Brain microvascular endothelial cell (primary cell): ENCODE data around the gene C11orf52.
A peak's percentile ranks its signal among the peaks of the same experiment; 100 is the strongest.

Experiments
- DNase-seq: peaks from one replicate; pipeline ENCODE4 v3.0.0-alpha.2; 2020
- H3K27ac ChIP-seq: fragments of 250-450 bp; sonication (Bioruptor Pico); 2 replicates; pipeline ENCODE4 v1.5.1; 2020; ENCODE audit warnings: mild to moderate bottlenecking, moderate library complexity
- H3K27me3 ChIP-seq: fragments of 250-450 bp; sonication (Bioruptor Pico); replicated peaks from 2 replicates; pipeline ENCODE4 v1.5.1; 2020; ENCODE audit warnings: mild to moderate bottlenecking
- H3K36me3 ChIP-seq: fragments of 250-450 bp; sonication (Bioruptor Pico); replicated peaks from 2 replicates; pipeline ENCODE4 v1.5.1; 2020; ENCODE audit warnings: mild to moderate bottlenecking
- H3K4me3 ChIP-seq: 2 replicates; pipeline ENCODE4 v1.5.1; 2011; ENCODE audit warnings: low read depth, mild to moderate bottlenecking, control low read depth, low read length, moderate library complexity
- in situ Hi-C: cut with HindIII; loops from 2 replicates; pipeline ENCODE4 v1.10.0; 2017; ENCODE audit warnings: low sequenced_read_pairs, low pct_ligation_motif_present
- TF ChIP-seq, protein P1 (sequence below): IDR thresholded peaks from 2 replicates; pipeline ENCODE4 v1.5.1; 2011; ENCODE audit warnings: low read depth, mild to moderate bottlenecking, moderate library complexity, low read length, control low read depth, inconsistent platforms; ENCODE audit errors: missing control alignments

The C11orf52 gene

DNA sequence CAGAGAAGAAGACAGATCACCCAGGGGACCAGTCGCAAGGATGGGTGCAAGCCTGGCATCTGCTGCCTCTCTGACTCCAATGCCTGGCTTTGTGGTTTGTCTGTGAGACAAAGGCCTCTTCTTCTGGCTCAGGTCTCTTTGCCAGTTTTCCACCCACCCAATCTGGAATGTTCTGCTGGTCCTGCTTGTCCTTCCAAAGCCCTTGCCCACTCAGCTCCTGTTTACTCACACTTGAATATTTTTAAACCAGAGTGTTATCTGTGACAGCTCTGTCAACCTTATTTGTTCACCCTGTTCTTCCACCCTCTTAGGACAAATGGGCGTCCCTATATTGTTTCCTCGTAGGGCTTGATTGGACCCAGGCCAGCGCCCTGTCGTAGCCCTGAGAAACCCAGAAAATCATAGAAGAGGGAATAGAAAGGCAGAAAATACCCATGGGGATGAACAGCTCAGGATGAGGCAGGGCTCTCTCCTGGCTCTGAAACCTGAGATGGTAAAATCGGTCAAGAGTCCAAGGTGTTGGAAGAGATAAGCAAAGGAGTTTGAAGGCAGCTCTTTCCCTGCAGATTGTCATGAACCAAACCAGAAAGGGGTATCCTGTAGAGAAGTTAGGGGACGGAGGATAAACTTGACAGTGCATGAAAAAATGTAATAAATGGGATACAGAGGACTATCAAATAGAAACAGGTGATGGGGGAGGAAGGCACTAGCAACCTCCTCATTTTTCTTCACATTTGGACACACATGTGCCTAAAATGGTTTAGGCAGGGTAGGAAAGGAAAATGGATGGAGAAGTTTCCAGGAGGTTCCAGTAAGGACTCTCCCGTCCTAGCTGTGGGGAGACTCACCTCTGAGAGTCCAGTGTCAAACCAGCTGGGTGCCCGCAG, 7.8 kb upstream of the C11orf52 start:
- in situ Hi-C loops: no loop called here
- TF ChIP-seq, protein P1, sequence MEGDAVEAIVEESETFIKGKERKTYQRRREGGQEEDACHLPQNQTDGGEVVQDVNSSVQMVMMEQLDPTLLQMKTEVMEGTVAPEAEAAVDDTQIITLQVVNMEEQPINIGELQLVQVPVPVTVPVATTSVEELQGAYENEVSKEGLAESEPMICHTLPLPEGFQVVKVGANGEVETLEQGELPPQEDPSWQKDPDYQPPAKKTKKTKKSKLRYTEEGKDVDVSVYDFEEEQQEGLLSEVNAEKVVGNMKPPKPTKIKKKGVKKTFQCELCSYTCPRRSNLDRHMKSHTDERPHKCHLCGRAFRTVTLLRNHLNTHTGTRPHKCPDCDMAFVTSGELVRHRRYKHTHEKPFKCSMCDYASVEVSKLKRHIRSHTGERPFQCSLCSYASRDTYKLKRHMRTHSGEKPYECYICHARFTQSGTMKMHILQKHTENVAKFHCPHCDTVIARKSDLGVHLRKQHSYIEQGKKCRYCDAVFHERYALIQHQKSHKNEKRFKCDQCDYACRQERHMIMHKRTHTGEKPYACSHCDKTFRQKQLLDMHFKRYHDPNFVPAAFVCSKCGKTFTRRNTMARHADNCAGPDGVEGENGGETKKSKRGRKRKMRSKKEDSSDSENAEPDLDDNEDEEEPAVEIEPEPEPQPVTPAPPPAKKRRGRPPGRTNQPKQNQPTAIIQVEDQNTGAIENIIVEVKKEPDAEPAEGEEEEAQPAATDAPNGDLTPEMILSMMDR: no peak
- H3K27me3 ChIP-seq: peaks cover 3% of the 10 kb centered on the region
- DNase-seq: no peak
- no peaks in the 10 kb centered on the region for H3K36me3 ChIP-seq
- no peak overlapping the region for H3K4me3 ChIP-seq
- H3K27ac ChIP-seq: no peak overlapping the region

DNA sequence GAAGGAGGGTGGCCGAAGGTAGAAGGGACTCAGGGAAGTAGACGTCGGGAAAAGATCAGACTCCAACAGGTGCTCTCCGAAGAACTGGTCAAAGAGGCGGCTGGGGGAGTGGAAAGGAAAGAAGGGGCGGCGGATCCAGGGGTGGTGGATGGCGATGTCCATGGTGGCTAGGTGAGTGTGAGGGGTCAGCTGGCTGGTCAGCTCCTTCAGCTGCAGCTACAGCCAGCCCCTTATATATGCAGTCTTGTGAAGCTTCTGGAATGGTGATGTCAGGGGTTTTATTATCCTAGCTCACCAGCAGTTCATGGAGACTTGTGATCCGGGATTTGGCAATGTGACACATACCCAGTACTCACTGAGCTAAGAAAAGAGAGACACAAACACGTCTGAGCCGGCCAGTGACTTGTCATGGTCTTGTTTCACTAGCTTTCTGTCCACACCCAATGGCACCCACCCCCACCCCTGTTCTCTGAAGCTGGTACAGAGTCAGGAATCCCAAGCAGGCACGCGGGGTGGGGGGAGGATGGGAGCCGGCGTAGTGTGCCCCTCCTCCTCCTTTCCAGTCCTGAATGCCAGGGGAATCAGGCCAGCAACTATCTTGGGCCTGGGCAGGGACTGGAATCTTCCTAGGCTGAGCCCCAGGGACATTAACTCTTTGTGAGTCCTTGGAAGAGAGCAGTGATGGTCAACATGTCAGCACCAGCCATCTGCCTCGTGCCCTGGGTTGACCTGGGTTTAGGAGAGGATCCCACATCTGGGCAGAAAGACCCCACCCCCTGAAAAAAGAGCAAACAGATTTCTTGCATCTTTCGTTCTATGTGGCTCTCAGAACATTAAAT, 6.9 kb upstream of the C11orf52 start, which contains the start of gene CRYAB:
CRYAB (minus strand) TSS at position 208 of the 839 bp plus-strand sequence; CDS start at position 162, 46 bp downstream.
- in situ Hi-C loops: no loop called here
- peak; percentile 71 for DNase-seq
- peak within 1 kb of the TSS; percentile 24 for H3K4me3 ChIP-seq

DNA sequence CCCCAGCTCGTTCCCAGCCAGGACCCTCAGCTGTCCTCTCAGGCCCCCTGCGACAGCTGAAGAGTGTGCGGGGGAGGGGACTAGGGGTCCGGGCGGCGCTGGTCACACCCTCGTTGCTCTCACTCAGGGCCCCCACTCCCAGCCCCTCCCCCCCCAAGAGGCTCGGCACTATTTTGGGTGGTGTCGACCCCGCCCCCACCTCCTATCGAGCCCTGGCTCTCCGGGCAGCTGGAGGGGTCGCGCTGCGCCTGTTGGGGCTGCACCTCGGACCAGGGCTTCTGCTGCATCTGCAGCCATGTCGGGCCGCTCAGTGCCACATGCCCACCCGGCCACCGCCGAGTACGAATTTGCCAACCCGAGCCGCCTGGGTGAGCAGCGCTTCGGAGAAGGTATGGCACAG, 6.2 kb upstream of the C11orf52 start, which contains the start of gene HSPB2:
HSPB2 (plus strand) TSS at position 200 of the 400 bp plus-strand sequence; CDS start at position 296, 96 bp downstream.
- H3K4me3 ChIP-seq: peak within 1 kb of the TSS; percentile 24
- no peak within 1 kb of the TSS for H3K27ac ChIP-seq
- TF ChIP-seq, protein P1: no peak
- H3K27me3 ChIP-seq: peaks cover 3% of the 10 kb centered on the region
- no peaks in the 10 kb centered on the region for H3K36me3 ChIP-seq
- in situ Hi-C loops: no loop called here
- no peak for DNase-seq

More for the DNA sequence above, 6.9 kb upstream of the C11orf52 start, which contains the start of gene CRYAB:
- Histone ChIP-seq H3K27me3 (peaks cover 3% of the 10 kb centered on the region), H3K36me3 (no peaks in the 10 kb centered on the region), H3K27ac (no peak within 1 kb of the TSS)
- TF ChIP-seq, protein P1: no peak

DNA sequence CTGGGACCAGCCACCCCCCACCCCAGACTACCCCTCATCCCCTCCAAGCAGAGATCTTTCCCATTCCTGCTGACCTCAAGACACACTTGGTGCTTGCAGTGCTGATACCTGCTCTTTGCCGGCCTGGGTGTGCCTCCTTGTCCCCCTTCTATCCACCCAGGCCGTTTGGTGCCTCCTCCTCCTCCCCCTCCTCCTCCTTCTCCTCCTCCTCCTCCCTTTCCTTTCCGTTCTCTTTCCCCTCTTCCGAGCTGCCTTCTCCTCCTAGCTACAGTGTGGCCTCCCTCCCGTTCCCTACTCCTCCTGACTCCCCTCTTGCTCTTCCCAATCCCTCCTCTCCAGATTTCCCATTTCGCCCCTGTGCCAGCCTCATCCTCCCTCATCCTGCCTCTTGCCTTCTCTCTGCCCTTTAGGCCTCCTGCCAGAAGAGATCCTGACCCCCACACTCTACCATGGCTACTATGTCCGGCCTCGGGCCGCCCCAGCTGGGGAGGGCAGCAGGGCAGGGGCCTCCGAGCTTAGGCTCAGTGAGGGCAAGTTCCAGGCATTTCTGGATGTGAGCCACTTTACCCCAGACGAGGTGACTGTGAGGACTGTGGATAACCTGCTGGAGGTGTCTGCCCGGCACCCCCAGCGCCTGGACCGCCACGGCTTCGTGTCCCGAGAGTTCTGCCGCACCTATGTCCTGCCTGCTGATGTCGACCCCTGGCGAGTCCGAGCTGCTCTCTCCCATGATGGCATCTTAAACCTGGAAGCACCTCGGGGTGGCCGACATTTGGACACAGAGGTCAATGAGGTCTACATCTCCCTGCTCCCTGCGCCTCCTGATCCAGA, 5.5 kb upstream of the C11orf52 start:
- Histone ChIP-seq H3K27me3 (peaks cover 3% of the 10 kb centered on the region), H3K36me3 (no peaks in the 10 kb centered on the region), H3K4me3 (no peak overlapping the region), H3K27ac (no peak overlapping the region)
- in situ Hi-C loops: no loop called here
- TF ChIP-seq, protein P1: no peak
- DNase-seq: no peak

DNA sequence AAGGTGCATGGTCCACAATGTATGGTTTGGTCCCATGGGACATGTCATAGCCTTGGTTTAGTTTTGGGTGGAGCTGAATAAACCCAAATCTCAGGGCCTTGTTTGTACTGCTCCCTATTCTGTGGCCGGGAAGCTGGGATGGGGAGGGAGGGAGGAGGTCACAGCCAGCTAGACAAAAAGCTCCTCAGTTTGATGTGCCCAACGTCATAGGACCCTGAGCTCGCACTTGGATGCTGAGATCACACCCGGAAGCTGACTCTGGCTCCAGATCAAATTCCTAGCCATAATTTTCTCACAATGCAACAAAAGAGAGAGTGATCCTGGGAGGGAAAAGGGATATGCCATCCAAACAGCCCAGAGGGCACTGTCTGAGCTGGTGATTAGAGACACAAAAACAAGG, 4.7 kb upstream of the C11orf52 start:
- TF ChIP-seq, protein P1: no peak
- in situ Hi-C loops: no loop called here
- no peak overlapping the region for H3K4me3 ChIP-seq
- DNase-seq: peak; percentile 59
- H3K27ac ChIP-seq: no peak overlapping the region
- H3K27me3 ChIP-seq: peaks cover 3% of the 10 kb centered on the region
- no peaks in the 10 kb centered on the region for H3K36me3 ChIP-seq
